Esophagus squamous epithelium (tissue), 5 donors: Measurements from ENCODE around the gene POLR1E. TPM values are rescaled to one million over a fixed set of nuclear protein-coding genes. Genes with fewer than 3 reads are reported as not detected.

Experiments
- DNase-seq: peaks from one replicate; lab custom pipeline; 2025; lab: John Stamatoyannopoulos, UW
- H3K27ac ChIP-seq, 4 donors: fragments of 200-600 bp; sonication (generic); one replicate each; pipeline ENCODE4 v1.5.1; 2016 to 2019; ENCODE audit warnings: mild to moderate bottlenecking in 1 of 4
- H3K27me3 ChIP-seq, 4 donors: fragments of 200-600 bp; sonication (generic); 1 replicate in 3 of 4; 2 replicates in 1 of 4; pipeline versions ENCODE4 v1.5.1 to v1.6.0; 2017 to 2021; ENCODE audit warnings: antibody characterized with exemption in 1 of 4
- H3K36me3 ChIP-seq, 3 donors: fragments of 200-600 bp; sonication (generic); one replicate each; pipeline ENCODE4 v1.5.1; 2016 to 2019
- H3K4me1 ChIP-seq, 3 donors: fragments of 200-600 bp; sonication (generic); one replicate each; pipeline ENCODE4 v1.5.1; 2017 to 2019
- H3K4me3 ChIP-seq, 4 donors: fragments of 200-600 bp; sonication (generic); 1 replicate in 3 of 4; 2 replicates in 1 of 4; pipeline ENCODE4 v1.5.1; 2016 to 2019; ENCODE audit warnings: mild to moderate bottlenecking in 2 of 4, moderate library complexity in 1 of 4
- H3K9me3 ChIP-seq, 3 donors: fragments of 200-600 bp; sonication (generic); one replicate each; pipeline ENCODE4 v1.5.1; 2016 to 2019
- CTCF ChIP-seq, 6 experiments: fragments of 450-650 bp in 4 of 6; fragments of 200-600 bp in 2 of 6; sonication (generic) in 2 of 6; IDR thresholded peaks; one replicate each; pipeline ENCODE4 v1.5.1; 2016 to 2019; ENCODE audit warnings: antibody characterized with exemption in 6 of 6, mild to moderate bottlenecking in 4 of 6, moderate library complexity in 4 of 6
- POLR2A ChIP-seq, 4 donors: fragments of 450-650 bp; IDR thresholded peaks; one replicate each; pipeline ENCODE4 v1.6.1; 2017; ENCODE audit warnings: antibody characterized with exemption in 4 of 4, mild to moderate bottlenecking in 4 of 4, moderate library complexity in 3 of 4
- WGBS, 2 donors: methylation state at CpG; one replicate each; pipeline ENCODE4 v1.1.5; 2018; 5-methylcytosine and 5-hydroxymethylcytosine counted together
- intact Hi-C: fragments of 100-400 bp; cut with DNase I; formaldehyde crosslinking; loops from one replicate; pipeline ENCODE4 v1.15.0; 2022
- total RNA-seq, 4 donors: library from RNA; depleted of rRNA; stranded (reverse); fragments of >200 nt; gene quantifications; one replicate each; pipeline ENCODE4 v1.1.0, GENCODE V29; 2016
- donor health status: DM: yes; HTN: yes; CAD: no.

The POLR1E gene
- total RNA-seq, 4 donors from 2014 or later = 11.6 to 31.1 (median 15.2) TPM

- H3K36me3 ChIP-seq = no peaks in the 10 kb centered on the region
- no peak overlapping the region for H3K4me3 ChIP-seq
- no peak overlapping the region for H3K27ac ChIP-seq
- TF ChIP-seq CTCF (IDR thresholded peaks at IDR 0.05) = no peak
- TF ChIP-seq POLR2A (IDR thresholded peaks at IDR 0.05) = no peak
- 80 to 87% methylated on average over 2 to 3 of the region's 3 CpGs for WGBS, 2 donors
- peaks cover 0 to 9% (median 0%) of the 10 kb centered on the region in 3 donors for H3K4me1 ChIP-seq
- no peak for DNase-seq
- H3K27me3 ChIP-seq = no peaks in the 10 kb centered on the region
- intact Hi-C loops = no loop called here
- H3K9me3 ChIP-seq = no peaks in the 10 kb centered on the region
Observed at GRCh38 chr9:37551468-37551867, 65.7 kb downstream of the POLR1E start.

GRCh38 chr9:37551888-37552287 lies 66.1 kb downstream of the POLR1E start:
- no peaks in the 10 kb centered on the region for H3K27me3 ChIP-seq
- no peaks in the 10 kb centered on the region for H3K36me3 ChIP-seq
- DNase-seq = no peak
- H3K27ac ChIP-seq = no peak overlapping the region
- intact Hi-C loops = no loop called here
- H3K4me1 ChIP-seq = peaks cover 0 to 9% (median 0%) of the 10 kb centered on the region in 3 donors
- WGBS, 2 donors = 81 to 89% methylated on average over 2 of the region's 2 CpGs
- TF ChIP-seq CTCF (IDR thresholded peaks at IDR 0.05) (no peak), POLR2A (IDR thresholded peaks at IDR 0.05) (no peak)
- no peak overlapping the region for H3K4me3 ChIP-seq
- H3K9me3 ChIP-seq = no peaks in the 10 kb centered on the region

Other genes starting within 250 kb of the POLR1E start
- 100 to 1,000 TPM in 2 of 4 donors, 10 to 100 TPM in 2; 74.5 to 117 (median 93.8) TPM for gene GRHPR, start 63.3 kb upstream of the POLR1E start, total RNA-seq
- gene ZBTB5, start 20.5 kb upstream of the POLR1E start, total RNA-seq = 10 to 100 TPM; 15.0 to 23.3 (median 20.5) TPM
- 1 to 10 TPM; 3.4 to 6.0 (median 4.4) TPM for gene FBXO10, start 90.4 kb downstream of the POLR1E start, total RNA-seq
- gene TOMM5, start 106.6 kb downstream of the POLR1E start, total RNA-seq = 100 to 1,000 TPM in 2 of 4 donors, 10 to 100 TPM in 2; 25.1 to 129 (median 105) TPM
- gene FRMPD1, start 165.0 kb downstream of the POLR1E start, total RNA-seq = under 1 TPM in 2 of 4 donors, not detected in 2; 0.04 to 0.18 TPM